HepG2 (cell line): Measurements from ENCODE around the gene NEURL2. TPM values are rescaled to one million over a fixed set of nuclear protein-coding genes. Genes with fewer than 3 reads are reported as not detected.

Experiments used
- DMTF1 ChIP-seq: sonication (generic); formaldehyde crosslinking; IDR thresholded peaks from 2 replicates; pipeline ENCODE4 v1.4.0; 2020; ENCODE audit warnings: mild to moderate bottlenecking, missing genetic modification reagents
- E2F2 ChIP-seq: sonication (generic); formaldehyde crosslinking; IDR thresholded peaks from 2 replicates; pipeline ENCODE4 v1.4.0; 2020; ENCODE audit warnings: missing genetic modification reagents, borderline replicate concordance
- FOXC1 ChIP-seq: sonication (generic); formaldehyde crosslinking; IDR thresholded peaks from 2 replicates; pipeline ENCODE4 v1.8.0; 2022; ENCODE audit warnings: mild to moderate bottlenecking, missing genetic modification reagents, borderline replicate concordance
- GZF1 ChIP-seq: sonication (generic); formaldehyde crosslinking; IDR thresholded peaks from 2 replicates; pipeline ENCODE4 v1.5.1; 2020; ENCODE audit warnings: mild to moderate bottlenecking, missing genetic modification reagents
- HDAC1 ChIP-seq: sonication (generic); formaldehyde crosslinking; IDR thresholded peaks from 2 replicates; pipeline ENCODE4 v1.5.1; 2020; ENCODE audit warnings: mild to moderate bottlenecking, missing genetic modification reagents
- KMT2A ChIP-seq: sonication (generic); formaldehyde crosslinking; IDR thresholded peaks from 2 replicates; pipeline ENCODE4 v1.4.0; 2020; ENCODE audit warnings: missing genetic modification reagents
- PRDM15 ChIP-seq: sonication (generic); formaldehyde crosslinking; IDR thresholded peaks from 2 replicates; pipeline ENCODE4 v1.4.0; 2020; ENCODE audit warnings: missing genetic modification reagents
- RBM22 ChIP-seq: fragments of 200-400 bp; formaldehyde crosslinking; optimal IDR thresholded peaks from 2 replicates; pipeline ENCODE3; 2017; ENCODE audit warnings: mild to moderate bottlenecking, low read length, moderate library complexity
- TFE3 ChIP-seq: IDR thresholded peaks from 2 replicates; pipeline ENCODE4 v1.6.1; 2016
- TRIM22 ChIP-seq: fragments of 450-650 bp; IDR thresholded peaks from 2 replicates; pipeline ENCODE4 v1.6.1; 2017
- TRIM24 ChIP-seq: sonication (generic); formaldehyde crosslinking; IDR thresholded peaks from 2 replicates; pipeline ENCODE4 v1.8.0; 2022; ENCODE audit warnings: mild to moderate bottlenecking, missing genetic modification reagents
- U2AF1 ChIP-seq: fragments of 200-400 bp; formaldehyde crosslinking; optimal IDR thresholded peaks from 2 replicates; pipeline ENCODE3; 2017; ENCODE audit warnings: mild to moderate bottlenecking, low read depth, low read length
- ZFP37 ChIP-seq: sonication (generic); formaldehyde crosslinking; IDR thresholded peaks from 2 replicates; pipeline ENCODE4 v1.4.0; 2020; ENCODE audit warnings: missing genetic modification reagents, borderline replicate concordance
- ZNF33A ChIP-seq: sonication (generic); formaldehyde crosslinking; IDR thresholded peaks from 2 replicates; pipeline ENCODE4 v1.5.1; 2020; ENCODE audit warnings: missing genetic modification reagents, mild to moderate bottlenecking, moderate library complexity, borderline replicate concordance
- ZNF503 ChIP-seq: sonication (generic); formaldehyde crosslinking; IDR thresholded peaks from 2 replicates; pipeline ENCODE4 v1.4.0; 2020; ENCODE audit warnings: missing genetic modification reagents
- ZSCAN29 ChIP-seq: sonication (generic); formaldehyde crosslinking; conservative IDR thresholded peaks from 2 replicates; pipeline ENCODE4 v1.4.0; 2020; ENCODE audit warnings: mild to moderate bottlenecking, missing genetic modification reagents
- polyA plus RNA-seq, 8 experiments: library from polyadenylated mRNA; depleted of rRNA in 3 of 8; stranded (reverse) in 7 of 8; unstranded in 1 of 8; fragments of >200 nt; fragmentation: Illumina TruSeq in 4 of 8; extraction: Trizol in 4 of 8; gene quantifications; 2 replicates each; pipeline versions ENCODE4 v1.2.1 to v1.2.3, GENCODE V29; 2011 to 2016; ENCODE audit warnings: low read depth in 4 of 8, missing spikeins in 1 of 8, mixed read lengths in 1 of 8; ENCODE audit not compliant: insufficient read depth in 1 of 8
- total RNA-seq, 5 experiments: library from RNA; depleted of rRNA; stranded (reverse); fragments of >200 nt; fragmentation: Illumina TruSeq; extraction: Trizol; gene quantifications; 2 replicates each; pipeline ENCODE4 v1.2.3, GENCODE V29; 2016; ENCODE audit warnings: low read depth in 1 of 5

NEURL2 gene
- total and polyA plus RNA-seq, 2 of the 13 experiments (the other 11 are each of a cell fraction or from before 2014, with no cell fraction given): 7.2 to 9.7 TPM

GRCh38 chr20:45935416-45936046, 44.5 kb upstream of the NEURL2 start (continued):
- TF ChIP-seq DMTF1: no peak
- TF ChIP-seq FOXC1 (CRISPR knock-in tag): no peak
- no peak for TF ChIP-seq TRIM22
- TF ChIP-seq ZFP37: 0 out of 2 replicates have a peak, but pooled peaks have one; percentile 27
- TF ChIP-seq ZSCAN29 (CRISPR knock-in tag): peak; percentile 22; the same call in 1 of the 2 replicates
- TF ChIP-seq U2AF1: no peak
- TF ChIP-seq GZF1: peak; percentile 81; the same call in 1 of the 2 replicates
- no peak for TF ChIP-seq TRIM24 (CRISPR knock-in tag)
- peak; percentile 78; the same call in 1 of the 2 replicates for TF ChIP-seq E2F2 (CRISPR knock-in tag)
- TF ChIP-seq ZNF503: 0 out of 2 replicates have a peak, but pooled peaks have one; percentile 15
- peak; percentile 17; the same call in 1 of the 2 replicates for TF ChIP-seq TFE3
- TF ChIP-seq HDAC1 (CRISPR knock-in tag): peak; percentile 48
- peak; percentile 76; the same call in 1 of the 2 replicates for TF ChIP-seq KMT2A (CRISPR knock-in tag)
- peak; percentile 39; the same call in 1 of the 2 replicates for TF ChIP-seq ZNF33A
- TF ChIP-seq PRDM15 (CRISPR knock-in tag): peak; percentile 83
- no peak for TF ChIP-seq RBM22
